ENCODE data around the gene ENDOU. TPM values are rescaled to one million over a fixed set of nuclear protein-coding genes. Genes with fewer than 3 reads are reported as not detected.

Gene ENDOU
- total and polyA plus RNA-seq, 5 donors from 2014 or later, result 0.45 TPM; not detected in 4

DNA sequence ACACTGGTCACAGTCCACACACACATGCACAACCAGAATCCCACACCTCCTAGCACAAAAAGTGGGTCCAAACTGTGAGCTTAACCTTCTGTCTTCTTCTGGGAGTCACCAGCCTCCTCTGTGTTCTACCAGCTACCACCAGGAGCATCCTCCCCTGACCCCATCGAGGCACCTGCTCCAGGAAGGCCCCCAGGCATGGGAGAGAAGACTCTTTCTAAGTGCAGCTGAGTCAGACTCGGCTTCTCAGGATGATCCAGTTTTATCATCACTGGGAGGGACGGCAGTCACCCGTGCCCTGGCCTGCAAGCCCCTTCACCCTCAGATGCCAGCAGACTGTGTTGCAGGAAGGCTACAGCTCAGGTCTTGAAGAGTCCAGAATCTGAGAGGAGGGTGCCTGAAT, 7.9 kb upstream of the ENDOU start:
- Mint-ChIP-seq H3K4me3 (no peak overlapping the region), H3K27me3 (no peaks in the 10 kb centered on the region), H3K9me3 (no peaks in the 10 kb centered on the region), H3K36me3 (peaks cover 11% of the 10 kb centered on the region), H3K27ac (peak overlapping the region in 2 of 3 donors; percentile 33 to 81), H3K4me1 (no peaks in the 10 kb centered on the region)
- Histone ChIP-seq H3K4me1 (ENCODE audit: control insufficient read depth, insufficient read depth, low read length, poor library complexity, severe bottlenecking) (no peaks in the 10 kb centered on the region), H3K4me3 (ENCODE audit: low read depth, low read length) (no peak overlapping the region), H3K36me3 (ENCODE audit: control insufficient read depth, insufficient read depth, low read length) (no peaks in the 10 kb centered on the region), H3K27ac (ENCODE audit: insufficient read depth, low read length, poor library complexity, severe bottlenecking) (no peak overlapping the region), H3K9me3 (ENCODE audit: control insufficient read depth in 2 of 2, low read length in 2 of 2) (no peaks in the 10 kb centered on the region), H3K27me3 (ENCODE audit: control insufficient read depth, insufficient read depth, low read length) (no peaks in the 10 kb centered on the region)
- DNase-seq (no peak), ATAC-seq (ENCODE audit: low read depth in 2 of 2) (no peak)

DNA sequence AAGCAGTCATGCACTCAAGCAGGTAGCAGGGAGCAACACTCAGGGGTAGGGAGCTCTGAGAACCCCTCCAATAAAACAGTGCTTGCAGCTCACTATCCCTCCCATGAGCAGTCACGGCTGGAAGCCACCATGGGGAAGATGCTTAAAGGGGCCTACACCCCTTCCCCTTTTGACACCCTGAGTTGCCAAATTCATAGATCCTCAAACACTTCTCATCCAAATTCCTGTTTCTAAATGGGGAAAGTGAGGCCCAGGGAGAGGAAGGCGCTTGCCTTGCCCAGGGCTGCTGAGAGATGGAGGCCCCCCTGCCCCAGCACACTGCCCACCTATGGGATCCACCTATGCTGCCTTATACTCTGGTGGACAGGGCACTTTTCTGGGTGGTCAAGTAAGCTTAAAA, 7.2 kb upstream of the ENDOU start:
- DNase-seq, result no peak
- Histone ChIP-seq H3K4me1 (ENCODE audit: control insufficient read depth, insufficient read depth, low read length, poor library complexity, severe bottlenecking) (no peaks in the 10 kb centered on the region), H3K4me3 (ENCODE audit: low read depth, low read length) (no peak overlapping the region), H3K27me3 (ENCODE audit: control insufficient read depth, insufficient read depth, low read length) (no peaks in the 10 kb centered on the region), H3K27ac (ENCODE audit: insufficient read depth, low read length, poor library complexity, severe bottlenecking) (no peak overlapping the region), H3K36me3 (ENCODE audit: control insufficient read depth, insufficient read depth, low read length) (no peaks in the 10 kb centered on the region), H3K9me3 (ENCODE audit: control insufficient read depth in 2 of 2, low read length in 2 of 2) (no peaks in the 10 kb centered on the region)
- Mint-ChIP-seq H3K27me3 (no peaks in the 10 kb centered on the region), H3K4me1 (peaks cover 0 to 2% (median 0%) of the 10 kb centered on the region in 4 donors), H3K36me3 (peaks cover 16% of the 10 kb centered on the region), H3K9me3 (no peaks in the 10 kb centered on the region), H3K27ac (peak overlapping the region in 1 of 3 donors; percentile 33), H3K4me3 (no peak overlapping the region)
- ATAC-seq (ENCODE audit: low read depth in 2 of 2), result no peak

DNA sequence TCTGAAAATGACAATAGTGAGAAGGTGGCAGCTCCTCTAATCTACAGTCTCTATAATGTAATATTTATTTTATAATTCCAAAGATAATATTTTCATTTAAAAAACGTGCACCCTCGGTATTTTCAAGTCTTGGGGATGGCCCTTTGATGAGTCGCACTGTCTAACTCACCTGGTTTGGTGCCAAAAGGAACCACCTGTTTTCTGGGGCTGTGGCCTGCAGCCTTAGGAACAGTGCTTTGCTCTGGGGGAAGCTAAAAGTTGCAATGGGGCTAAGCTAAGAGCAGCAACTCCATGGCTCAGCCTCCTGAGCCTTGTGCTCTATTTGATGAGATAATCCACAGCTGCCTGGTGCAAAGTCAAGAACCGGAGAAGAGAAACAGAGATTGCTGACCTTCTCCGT, 6.4 kb upstream of the ENDOU start:
- Mint-ChIP-seq H3K36me3 (peaks cover 16% of the 10 kb centered on the region), H3K9me3 (no peaks in the 10 kb centered on the region), H3K4me1 (peaks cover 0 to 2% (median 0%) of the 10 kb centered on the region in 4 donors), H3K4me3 (no peak overlapping the region), H3K27ac (no peak overlapping the region), H3K27me3 (no peaks in the 10 kb centered on the region)
- no peaks in the 10 kb centered on the region for H3K4me1 ChIP-seq (ENCODE audit: control insufficient read depth, insufficient read depth, low read length, poor library complexity, severe bottlenecking)
- no peak overlapping the region for H3K27ac ChIP-seq (ENCODE audit: insufficient read depth, low read length, poor library complexity, severe bottlenecking)
- H3K36me3 ChIP-seq (ENCODE audit: control insufficient read depth, insufficient read depth, low read length), result no peaks in the 10 kb centered on the region
- H3K4me3 ChIP-seq (ENCODE audit: low read depth, low read length), result no peak overlapping the region
- no peak for ATAC-seq (ENCODE audit: low read depth in 2 of 2)
- no peaks in the 10 kb centered on the region for H3K9me3 ChIP-seq (ENCODE audit: control insufficient read depth in 2 of 2, low read length in 2 of 2)
- H3K27me3 ChIP-seq (ENCODE audit: control insufficient read depth, insufficient read depth, low read length), result no peaks in the 10 kb centered on the region
- no peak for DNase-seq

DNA sequence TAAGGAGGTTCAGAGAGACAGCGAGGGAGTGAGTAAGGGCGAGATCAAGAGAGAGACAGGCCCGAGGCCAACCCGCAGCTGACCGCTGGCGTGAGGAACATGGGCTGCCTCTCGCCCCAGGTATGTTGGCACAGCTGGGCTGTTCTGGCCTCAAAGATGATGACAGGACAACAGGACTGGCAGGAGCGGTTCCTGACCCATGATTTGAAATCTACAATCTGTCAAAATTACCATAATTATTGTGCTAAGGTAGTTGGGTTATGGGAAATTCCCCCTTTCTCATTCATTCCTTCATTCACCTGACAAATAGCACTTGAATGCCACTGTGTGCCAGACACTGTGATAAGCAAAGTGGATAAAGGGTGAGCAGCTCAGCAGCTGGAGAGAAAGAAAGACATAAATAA, 5.1 kb upstream of the ENDOU start:
- no peak overlapping the region for H3K4me3 Mint-ChIP-seq
- Histone ChIP-seq H3K4me3 (ENCODE audit: low read depth, low read length) (no peak overlapping the region), H3K9me3 (ENCODE audit: control insufficient read depth in 2 of 2, low read length in 2 of 2) (no peaks in the 10 kb centered on the region), H3K27me3 (ENCODE audit: control insufficient read depth, insufficient read depth, low read length) (no peaks in the 10 kb centered on the region), H3K36me3 (ENCODE audit: control insufficient read depth, insufficient read depth, low read length) (no peaks in the 10 kb centered on the region), H3K27ac (ENCODE audit: insufficient read depth, low read length, poor library complexity, severe bottlenecking) (no peak overlapping the region), H3K4me1 (ENCODE audit: control insufficient read depth, insufficient read depth, low read length, poor library complexity, severe bottlenecking) (no peaks in the 10 kb centered on the region)
- DNase-seq (no peak), ATAC-seq (ENCODE audit: low read depth in 2 of 2) (no peak)
- H3K36me3 Mint-ChIP-seq, result peaks cover 18% of the 10 kb centered on the region
- no peaks in the 10 kb centered on the region for H3K27me3 Mint-ChIP-seq
- no peak overlapping the region for H3K27ac Mint-ChIP-seq
- peaks cover 0 to 2% (median 0%) of the 10 kb centered on the region in 4 donors for H3K4me1 Mint-ChIP-seq
- H3K9me3 Mint-ChIP-seq, result no peaks in the 10 kb centered on the region

DNA sequence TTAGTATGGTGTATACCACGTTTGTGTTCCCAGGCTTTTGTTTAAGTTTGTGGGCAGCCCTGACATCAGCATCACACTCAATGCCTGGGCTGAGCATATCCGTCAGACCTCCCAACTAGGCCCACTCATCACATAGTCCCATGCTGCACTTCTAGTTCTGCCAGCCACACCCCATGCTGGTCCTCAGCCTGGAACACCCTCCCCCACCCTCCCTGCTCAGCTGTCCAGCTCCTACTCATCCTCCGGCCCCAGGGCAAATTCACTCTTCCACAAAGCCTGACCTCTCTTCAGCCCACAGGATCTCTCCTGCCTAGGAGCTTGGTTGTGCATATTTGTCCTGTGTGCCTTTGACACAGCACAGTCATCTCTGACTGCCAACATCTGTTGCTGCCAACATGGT, 3.9 kb upstream of the ENDOU start:
- Histone ChIP-seq H3K4me3 (ENCODE audit: low read depth, low read length) (no peak overlapping the region), H3K9me3 (ENCODE audit: control insufficient read depth in 2 of 2, low read length in 2 of 2) (no peaks in the 10 kb centered on the region), H3K4me1 (ENCODE audit: control insufficient read depth, insufficient read depth, low read length, poor library complexity, severe bottlenecking) (no peaks in the 10 kb centered on the region), H3K36me3 (ENCODE audit: control insufficient read depth, insufficient read depth, low read length) (no peaks in the 10 kb centered on the region), H3K27ac (ENCODE audit: insufficient read depth, low read length, poor library complexity, severe bottlenecking) (no peak overlapping the region), H3K27me3 (ENCODE audit: control insufficient read depth, insufficient read depth, low read length) (no peaks in the 10 kb centered on the region)
- no peaks in the 10 kb centered on the region for H3K9me3 Mint-ChIP-seq
- H3K36me3 Mint-ChIP-seq, result peaks cover 23% of the 10 kb centered on the region
- ATAC-seq (ENCODE audit: low read depth in 2 of 2), result no peak
- H3K27me3 Mint-ChIP-seq, result no peaks in the 10 kb centered on the region
- peaks cover 0 to 2% (median 0%) of the 10 kb centered on the region in 4 donors for H3K4me1 Mint-ChIP-seq
- peak overlapping the region in 1 of 3 donors; percentile 59 for H3K27ac Mint-ChIP-seq
- no peak overlapping the region for H3K4me3 Mint-ChIP-seq
- DNase-seq, result no peak

DNA sequence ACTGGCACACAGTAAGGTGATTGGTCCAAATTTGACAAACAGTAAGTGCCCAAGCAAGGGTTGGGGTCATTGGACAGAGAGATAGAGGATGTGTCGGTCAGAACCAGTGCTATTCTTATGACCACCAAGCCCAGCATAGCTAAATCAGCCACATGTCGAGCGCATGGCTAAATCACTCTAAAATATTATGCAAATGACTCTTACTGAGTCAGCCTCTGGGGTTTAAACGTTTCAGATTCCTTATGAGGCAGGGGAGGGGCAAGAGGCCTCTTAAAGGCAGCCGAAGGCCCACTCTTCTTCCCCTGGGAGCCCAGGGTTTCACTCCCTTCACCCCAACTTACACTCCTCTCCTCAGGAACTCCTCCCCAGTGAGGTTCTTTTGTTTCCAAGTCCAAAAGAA, 603 bp upstream of the ENDOU start:
- H3K36me3 Mint-ChIP-seq, result peaks cover 38% of the 10 kb centered on the region
- no peak overlapping the region for H3K27ac ChIP-seq (ENCODE audit: insufficient read depth, low read length, poor library complexity, severe bottlenecking)
- DNase-seq, result no peak
- H3K27ac Mint-ChIP-seq, result no peak overlapping the region
- no peak overlapping the region for H3K4me3 ChIP-seq (ENCODE audit: low read depth, low read length)
- ATAC-seq (ENCODE audit: low read depth in 2 of 2), result no peak
- H3K4me1 ChIP-seq (ENCODE audit: control insufficient read depth, insufficient read depth, low read length, poor library complexity, severe bottlenecking), result no peaks in the 10 kb centered on the region
- H3K27me3 ChIP-seq (ENCODE audit: control insufficient read depth, insufficient read depth, low read length), result no peaks in the 10 kb centered on the region
- no peak overlapping the region for H3K4me3 Mint-ChIP-seq
- no peaks in the 10 kb centered on the region for H3K9me3 Mint-ChIP-seq
- H3K27me3 Mint-ChIP-seq, result no peaks in the 10 kb centered on the region
- H3K9me3 ChIP-seq (ENCODE audit: control insufficient read depth in 2 of 2, low read length in 2 of 2), result no peaks in the 10 kb centered on the region
- H3K36me3 ChIP-seq (ENCODE audit: control insufficient read depth, insufficient read depth, low read length), result peaks cover 4% of the 10 kb centered on the region
- H3K4me1 Mint-ChIP-seq, result peaks cover 0 to 4% (median 0%) of the 10 kb centered on the region in 4 donors

DNA sequence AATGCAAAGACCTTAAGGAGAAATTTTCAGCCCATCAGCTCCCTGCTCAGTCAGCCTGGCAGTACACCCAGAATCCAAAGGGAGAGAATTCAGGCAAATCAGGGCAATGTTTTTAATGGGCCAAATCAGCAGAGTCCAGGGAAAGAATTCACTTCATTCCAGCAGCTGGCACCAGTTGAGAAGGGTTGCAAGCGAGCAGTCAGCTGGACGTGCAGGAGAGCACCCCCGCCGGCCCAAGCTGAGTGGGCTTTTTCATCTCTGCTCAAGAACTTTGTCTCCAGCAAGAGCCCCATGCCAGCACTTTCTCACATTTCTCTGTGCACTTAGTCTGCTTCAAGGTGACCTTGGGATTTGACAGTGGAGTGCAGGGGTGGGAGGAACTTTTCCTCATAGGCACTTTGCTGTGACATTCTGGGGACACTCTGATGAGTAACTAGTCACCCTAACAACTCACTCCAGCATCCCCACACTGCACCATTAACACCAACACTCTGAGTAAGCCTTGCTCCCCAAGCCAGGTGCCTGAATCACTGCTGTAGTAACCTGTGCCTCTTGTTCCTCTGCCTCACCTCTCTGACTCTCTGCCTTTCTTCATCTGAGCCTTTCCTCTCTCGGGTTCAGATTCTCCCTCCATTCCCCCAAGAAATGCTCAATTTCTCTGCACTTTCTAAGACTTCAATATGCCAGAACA, 2.2 kb downstream of the ENDOU start:
- Histone ChIP-seq H3K36me3 (ENCODE audit: control insufficient read depth, insufficient read depth, low read length) (peaks cover 4% of the 10 kb centered on the region), H3K27ac (ENCODE audit: insufficient read depth, low read length, poor library complexity, severe bottlenecking) (no peak overlapping the region), H3K4me1 (ENCODE audit: control insufficient read depth, insufficient read depth, low read length, poor library complexity, severe bottlenecking) (no peaks in the 10 kb centered on the region), H3K4me3 (ENCODE audit: low read depth, low read length) (no peak overlapping the region), H3K27me3 (ENCODE audit: control insufficient read depth, insufficient read depth, low read length) (no peaks in the 10 kb centered on the region), H3K9me3 (ENCODE audit: control insufficient read depth in 2 of 2, low read length in 2 of 2) (no peaks in the 10 kb centered on the region)
- DNase-seq (no peak), ATAC-seq (ENCODE audit: low read depth in 2 of 2) (no peak)
- Mint-ChIP-seq H3K36me3 (peaks cover 31% of the 10 kb centered on the region), H3K4me3 (no peak overlapping the region), H3K9me3 (no peaks in the 10 kb centered on the region), H3K27ac (no peak overlapping the region), H3K27me3 (no peaks in the 10 kb centered on the region), H3K4me1 (peaks cover 0 to 5% (median under 1%) of the 10 kb centered on the region in 4 donors)

DNA sequence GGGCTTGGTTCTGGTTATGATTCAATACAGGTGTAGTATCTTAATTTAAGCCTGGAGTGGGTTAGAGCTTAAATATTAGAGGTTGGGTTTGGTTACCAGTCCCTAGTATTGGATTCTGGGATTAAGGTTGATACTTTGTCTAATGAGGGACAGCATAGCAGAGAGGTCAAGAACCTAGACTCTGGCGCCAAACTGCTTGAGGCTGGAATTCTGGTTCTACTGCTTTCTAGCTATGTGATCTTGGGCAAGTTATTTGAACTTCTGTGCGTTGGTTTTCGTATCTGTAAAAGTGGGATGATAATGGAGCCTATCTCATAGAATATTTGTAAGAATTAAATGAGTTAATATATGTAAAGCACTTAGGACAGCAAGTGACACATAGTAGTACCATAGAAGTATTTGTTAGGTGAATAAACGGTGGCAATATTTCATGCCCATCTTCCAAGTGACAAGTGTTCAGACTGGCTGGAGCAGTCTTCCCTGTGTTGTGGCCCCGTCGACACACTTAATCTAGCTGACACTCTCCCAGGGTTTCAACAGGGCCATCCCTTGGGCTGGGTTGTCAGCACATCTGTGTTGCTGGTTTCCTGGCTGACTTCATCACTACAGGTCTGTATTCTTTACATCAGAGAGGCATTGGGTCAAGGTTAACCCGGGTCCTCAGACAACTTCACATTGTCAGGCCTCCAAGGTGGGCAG, 3.0 kb downstream of the ENDOU start:
- no peak overlapping the region for H3K4me3 ChIP-seq (ENCODE audit: low read depth, low read length)
- peaks cover 4% of the 10 kb centered on the region for H3K36me3 ChIP-seq (ENCODE audit: control insufficient read depth, insufficient read depth, low read length)
- H3K27me3 ChIP-seq (ENCODE audit: control insufficient read depth, insufficient read depth, low read length), result no peaks in the 10 kb centered on the region
- DNase-seq (no peak), ATAC-seq (ENCODE audit: low read depth in 2 of 2) (no peak)
- no peaks in the 10 kb centered on the region for H3K4me1 ChIP-seq (ENCODE audit: control insufficient read depth, insufficient read depth, low read length, poor library complexity, severe bottlenecking)
- Mint-ChIP-seq H3K9me3 (no peaks in the 10 kb centered on the region), H3K4me3 (peak overlapping the region in 1 of 4 donors; percentile 76), H3K27ac (no peak overlapping the region), H3K36me3 (peaks cover 26% of the 10 kb centered on the region), H3K27me3 (no peaks in the 10 kb centered on the region), H3K4me1 (peaks cover 0 to 9% (median 4%) of the 10 kb centered on the region in 4 donors)
- no peak overlapping the region for H3K27ac ChIP-seq (ENCODE audit: insufficient read depth, low read length, poor library complexity, severe bottlenecking)
- H3K9me3 ChIP-seq (ENCODE audit: control insufficient read depth in 2 of 2, low read length in 2 of 2), result no peaks in the 10 kb centered on the region

Data from CD4-positive, CD25-positive, alpha-beta regulatory T cell (primary cell).